Colonic mucosa (tissue), 4 donors: ENCODE data around the gene ST3GAL3. TPM values are rescaled to one million over a fixed set of nuclear protein-coding genes. Genes with fewer than 3 reads are reported as not detected.
A peak's percentile ranks its signal among the peaks of the same experiment; 100 is the strongest.

Experiments
- DNase-seq: peaks from one replicate; pipeline ENCODE4 v3.0.0-alpha.2; 2020
- H3K27ac ChIP-seq: fragments of 200-600 bp; one replicate; pipeline ENCODE4 v1.8.0; 2021
- H3K27me3 ChIP-seq: fragments of 200-600 bp; one replicate; pipeline ENCODE4 v1.8.0; 2021
- H3K36me3 ChIP-seq: fragments of 200-600 bp; one replicate; pipeline ENCODE4 v1.8.0; 2021
- H3K4me1 ChIP-seq: fragments of 200-600 bp; one replicate; pipeline ENCODE4 v1.8.0; 2021; ENCODE audit warnings: mild to moderate bottlenecking
- H3K4me3 ChIP-seq: fragments of 200-600 bp; one replicate; pipeline ENCODE4 v1.8.0; 2021
- H3K9ac ChIP-seq, 2 donors: one replicate each; pipeline ENCODE4 v1.7.0; 2013; ENCODE audit warnings: control low read depth in 2 of 2, low read depth in 2 of 2, low read length in 2 of 2
- H3K9me3 ChIP-seq: fragments of 200-600 bp; one replicate; pipeline ENCODE4 v1.8.0; 2021
- intact Hi-C: fragments of 100-400 bp; cut with DNase I; formaldehyde crosslinking; loops from one replicate; pipeline ENCODE4 v1.14.1; 2022
- total RNA-seq, 2 donors: library from RNA; stranded (reverse); fragmentation: NEBNext Ultra II Directional in 1 of 2; extraction: Animal tissue kit (Norgen Biotek cat#: 25700) in 1 of 2; gene quantifications; one replicate each; pipeline ENCODE4 v1.2.1, GENCODE V29; 2021
- TF ChIP-seq, protein P1 (sequence below): fragments of 200-600 bp; IDR thresholded peaks from one replicate; pipeline ENCODE4 v1.8.0; 2022; ENCODE audit warnings: antibody characterized with exemption, mild to moderate bottlenecking
- donor health status: healthy.
- donor health status: DM: no; HTN: no; CAD: no.
- donor health status: DM: no; HTN: no; CAD: no.

Gene ST3GAL3
- total RNA-seq, 2 donors from 2014 or later = 5.1 to 6.0 TPM

DNA sequence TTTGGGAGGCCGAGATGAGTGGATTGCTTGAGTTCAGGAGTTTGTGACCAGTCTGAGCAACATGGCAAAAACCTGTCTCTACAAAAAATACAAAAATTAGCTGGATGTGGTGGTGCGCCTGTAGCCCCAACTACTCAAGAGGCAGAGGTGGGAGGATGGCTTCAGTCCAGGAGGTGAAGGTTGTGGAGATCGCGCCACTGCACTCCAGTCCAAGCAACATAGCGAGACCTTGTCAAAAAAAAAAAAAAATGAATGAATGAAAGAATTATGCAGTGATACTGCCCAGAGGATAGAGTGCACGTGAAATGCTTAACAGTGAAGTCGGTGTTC lies 262.0 kb downstream of the ST3GAL3 start:
- TF ChIP-seq, protein P1, sequence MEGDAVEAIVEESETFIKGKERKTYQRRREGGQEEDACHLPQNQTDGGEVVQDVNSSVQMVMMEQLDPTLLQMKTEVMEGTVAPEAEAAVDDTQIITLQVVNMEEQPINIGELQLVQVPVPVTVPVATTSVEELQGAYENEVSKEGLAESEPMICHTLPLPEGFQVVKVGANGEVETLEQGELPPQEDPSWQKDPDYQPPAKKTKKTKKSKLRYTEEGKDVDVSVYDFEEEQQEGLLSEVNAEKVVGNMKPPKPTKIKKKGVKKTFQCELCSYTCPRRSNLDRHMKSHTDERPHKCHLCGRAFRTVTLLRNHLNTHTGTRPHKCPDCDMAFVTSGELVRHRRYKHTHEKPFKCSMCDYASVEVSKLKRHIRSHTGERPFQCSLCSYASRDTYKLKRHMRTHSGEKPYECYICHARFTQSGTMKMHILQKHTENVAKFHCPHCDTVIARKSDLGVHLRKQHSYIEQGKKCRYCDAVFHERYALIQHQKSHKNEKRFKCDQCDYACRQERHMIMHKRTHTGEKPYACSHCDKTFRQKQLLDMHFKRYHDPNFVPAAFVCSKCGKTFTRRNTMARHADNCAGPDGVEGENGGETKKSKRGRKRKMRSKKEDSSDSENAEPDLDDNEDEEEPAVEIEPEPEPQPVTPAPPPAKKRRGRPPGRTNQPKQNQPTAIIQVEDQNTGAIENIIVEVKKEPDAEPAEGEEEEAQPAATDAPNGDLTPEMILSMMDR = no peak
- H3K27ac ChIP-seq = no peak overlapping the region

GRCh38 chr1:43969746-43970466 lies 262.6 kb downstream of the ST3GAL3 start, which contains the start of gene DPH2:
TSS of gene DPH2 (plus strand) at chr1:43970010. CDS start at chr1:43970176, 166 bp downstream.
- no peaks in the 10 kb centered on the region for H3K9me3 ChIP-seq
- TF ChIP-seq, protein P1 = no peak
- H3K27me3 ChIP-seq = no peaks in the 10 kb centered on the region
- DNase-seq = peak; percentile 97
- H3K27ac ChIP-seq = no peak within 1 kb of the TSS
- intact Hi-C loops = no loop called here
- H3K9ac ChIP-seq = peak within 1 kb of the TSS; percentile 78 to 91
- no peaks in the 10 kb centered on the region for H3K36me3 ChIP-seq
- peak within 1 kb of the TSS; percentile 96 for H3K4me3 ChIP-seq
- H3K4me1 ChIP-seq = peaks cover 6% of the 10 kb centered on the region

More for the DNA sequence above, 262.0 kb downstream of the ST3GAL3 start:
- H3K36me3 ChIP-seq = no peaks in the 10 kb centered on the region
- peak overlapping the region; percentile 96 for H3K4me3 ChIP-seq
- intact Hi-C loops = no loop called here
- no peak overlapping the region for H3K9ac ChIP-seq
- no peaks in the 10 kb centered on the region for H3K27me3 ChIP-seq
- no peaks in the 10 kb centered on the region for H3K9me3 ChIP-seq
- H3K4me1 ChIP-seq = peaks cover 6% of the 10 kb centered on the region
- DNase-seq = no peak

DNA sequence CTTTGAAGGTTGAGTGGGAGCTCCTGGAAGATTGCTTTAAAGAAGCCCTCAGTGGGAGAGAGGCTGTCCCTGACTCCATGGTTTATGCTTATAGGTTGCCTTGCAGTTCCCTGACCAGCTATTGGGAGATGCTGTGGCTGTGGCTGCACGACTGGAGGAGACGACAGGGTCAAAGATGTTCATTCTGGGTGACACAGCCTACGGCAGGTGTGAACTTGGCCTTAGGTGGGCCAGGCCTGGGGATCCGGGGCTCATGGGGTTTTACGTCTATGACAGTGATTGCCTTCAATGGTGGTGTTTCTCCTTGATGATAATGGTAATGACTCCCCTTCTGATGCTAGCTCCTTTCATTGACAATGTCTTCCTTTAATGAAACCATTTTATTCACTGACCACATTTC lies 263.2 kb downstream of the ST3GAL3 start:
- H3K4me3 ChIP-seq = peak overlapping the region; percentile 96
- no peak for DNase-seq
- H3K27me3 ChIP-seq = no peaks in the 10 kb centered on the region
- peaks cover 6% of the 10 kb centered on the region for H3K4me1 ChIP-seq
- intact Hi-C loops = no loop called here
- H3K9ac ChIP-seq = peak overlapping the region; percentile 78 to 91
- no peaks in the 10 kb centered on the region for H3K9me3 ChIP-seq
- TF ChIP-seq, protein P1 = no peak
- H3K36me3 ChIP-seq = no peaks in the 10 kb centered on the region
- H3K27ac ChIP-seq = no peak overlapping the region

DNA sequence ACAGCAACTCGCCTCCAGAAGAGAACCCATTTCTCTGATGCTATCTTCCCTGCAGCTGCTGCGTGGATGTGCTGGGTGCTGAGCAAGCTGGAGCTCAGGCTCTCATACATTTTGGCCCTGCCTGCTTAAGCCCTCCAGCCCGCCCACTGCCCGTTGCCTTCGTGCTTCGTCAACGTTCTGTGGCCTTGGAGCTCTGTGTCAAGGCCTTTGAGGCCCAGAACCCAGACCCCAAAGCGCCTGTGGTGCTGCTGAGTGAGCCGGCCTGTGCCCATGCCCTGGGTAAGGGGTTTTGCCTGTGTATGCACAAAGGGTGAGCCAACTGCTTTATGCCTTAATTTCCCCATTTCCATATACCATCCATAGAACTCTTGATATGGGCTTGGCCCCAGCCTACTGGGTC lies 263.6 kb downstream of the ST3GAL3 start:
- no peak for DNase-seq
- no peaks in the 10 kb centered on the region for H3K9me3 ChIP-seq
- TF ChIP-seq, protein P1 = no peak
- H3K27me3 ChIP-seq = no peaks in the 10 kb centered on the region
- no peaks in the 10 kb centered on the region for H3K36me3 ChIP-seq
- no peak overlapping the region for H3K4me3 ChIP-seq
- H3K4me1 ChIP-seq = peaks cover 7% of the 10 kb centered on the region
- H3K9ac ChIP-seq = peak overlapping the region in 1 of 2 donors; percentile 91
- intact Hi-C loops = no loop called here
- H3K27ac ChIP-seq = no peak overlapping the region

DNA sequence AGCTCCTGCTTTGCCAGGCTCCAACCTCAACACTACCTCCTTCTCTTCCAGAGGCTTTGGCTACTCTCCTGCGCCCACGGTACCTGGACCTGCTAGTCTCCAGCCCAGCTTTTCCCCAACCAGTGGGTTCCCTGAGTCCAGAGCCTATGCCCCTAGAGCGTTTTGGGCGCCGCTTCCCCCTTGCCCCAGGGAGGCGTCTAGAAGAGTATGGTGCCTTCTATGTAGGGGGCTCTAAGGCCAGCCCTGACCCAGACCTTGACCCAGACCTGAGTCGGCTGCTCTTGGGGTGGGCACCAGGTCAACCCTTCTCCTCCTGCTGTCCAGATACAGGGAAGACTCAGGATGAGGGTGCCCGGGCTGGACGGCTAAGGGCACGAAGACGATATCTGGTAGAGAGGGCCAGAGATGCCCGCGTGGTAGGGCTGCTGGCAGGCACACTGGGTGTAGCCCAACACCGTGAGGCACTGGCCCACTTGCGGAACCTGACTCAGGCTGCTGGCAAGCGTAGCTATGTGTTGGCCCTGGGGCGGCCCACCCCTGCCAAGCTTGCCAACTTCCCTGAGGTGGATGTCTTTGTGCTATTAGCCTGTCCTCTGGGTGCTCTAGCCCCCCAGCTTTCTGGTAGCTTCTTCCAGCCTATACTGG lies 264.1 kb downstream of the ST3GAL3 start:
- TF ChIP-seq, protein P1 = no peak
- no peaks in the 10 kb centered on the region for H3K27me3 ChIP-seq
- no peak overlapping the region for H3K4me3 ChIP-seq
- H3K36me3 ChIP-seq = no peaks in the 10 kb centered on the region
- no peaks in the 10 kb centered on the region for H3K9me3 ChIP-seq
- intact Hi-C loops = no loop called here
- DNase-seq = no peak
- H3K27ac ChIP-seq = no peak overlapping the region
- H3K9ac ChIP-seq = no peak overlapping the region
- peaks cover 12% of the 10 kb centered on the region for H3K4me1 ChIP-seq
